Brain microvascular endothelial cell (primary cell): ENCODE data around the gene NOP16.

Experiments
- DNase-seq: peaks from one replicate; pipeline ENCODE4 v3.0.0-alpha.2; 2020
- H3K27ac ChIP-seq: fragments of 250-450 bp; sonication (Bioruptor Pico); 2 replicates; pipeline ENCODE4 v1.5.1; 2020; ENCODE audit warnings: mild to moderate bottlenecking, moderate library complexity
- H3K27me3 ChIP-seq: fragments of 250-450 bp; sonication (Bioruptor Pico); replicated peaks from 2 replicates; pipeline ENCODE4 v1.5.1; 2020; ENCODE audit warnings: mild to moderate bottlenecking
- H3K36me3 ChIP-seq: fragments of 250-450 bp; sonication (Bioruptor Pico); replicated peaks from 2 replicates; pipeline ENCODE4 v1.5.1; 2020; ENCODE audit warnings: mild to moderate bottlenecking
- H3K4me3 ChIP-seq: 2 replicates; pipeline ENCODE4 v1.5.1; 2011; ENCODE audit warnings: low read depth, mild to moderate bottlenecking, control low read depth, low read length, moderate library complexity
- in situ Hi-C: cut with HindIII; loops from 2 replicates; pipeline ENCODE4 v1.10.0; 2017; ENCODE audit warnings: low sequenced_read_pairs, low pct_ligation_motif_present
- TF ChIP-seq, protein P1 (sequence below): IDR thresholded peaks from 2 replicates; pipeline ENCODE4 v1.5.1; 2011; ENCODE audit warnings: low read depth, mild to moderate bottlenecking, moderate library complexity, low read length, control low read depth, inconsistent platforms; ENCODE audit errors: missing control alignments

NOP16 gene

DNA sequence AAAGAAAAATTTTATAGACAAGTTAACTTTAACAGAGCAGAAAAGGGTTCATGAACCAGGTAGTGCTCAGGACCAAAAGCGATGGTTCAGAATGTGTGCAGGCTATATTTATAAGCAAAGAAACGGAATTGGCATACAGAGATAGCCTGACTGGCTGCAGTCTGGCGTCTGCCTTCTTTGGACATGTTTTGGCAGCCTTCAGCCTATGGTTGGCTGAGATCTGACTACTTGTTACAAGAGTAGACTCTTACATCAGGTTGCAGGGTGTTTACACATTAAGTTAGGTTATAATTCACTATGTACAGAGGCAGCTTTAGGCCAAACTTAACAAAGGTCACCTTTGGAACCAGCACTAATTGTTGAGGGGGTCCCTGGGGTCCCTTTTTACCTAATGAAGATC is 7.0 kb downstream of the NOP16 start:
- Histone ChIP-seq H3K27me3 (no peaks in the 10 kb centered on the region), H3K4me3 (no peak overlapping the region), H3K27ac (no peak overlapping the region), H3K36me3 (peaks cover 44% of the 10 kb centered on the region)
- in situ Hi-C loops, result no loop called here
- TF ChIP-seq, protein P1, sequence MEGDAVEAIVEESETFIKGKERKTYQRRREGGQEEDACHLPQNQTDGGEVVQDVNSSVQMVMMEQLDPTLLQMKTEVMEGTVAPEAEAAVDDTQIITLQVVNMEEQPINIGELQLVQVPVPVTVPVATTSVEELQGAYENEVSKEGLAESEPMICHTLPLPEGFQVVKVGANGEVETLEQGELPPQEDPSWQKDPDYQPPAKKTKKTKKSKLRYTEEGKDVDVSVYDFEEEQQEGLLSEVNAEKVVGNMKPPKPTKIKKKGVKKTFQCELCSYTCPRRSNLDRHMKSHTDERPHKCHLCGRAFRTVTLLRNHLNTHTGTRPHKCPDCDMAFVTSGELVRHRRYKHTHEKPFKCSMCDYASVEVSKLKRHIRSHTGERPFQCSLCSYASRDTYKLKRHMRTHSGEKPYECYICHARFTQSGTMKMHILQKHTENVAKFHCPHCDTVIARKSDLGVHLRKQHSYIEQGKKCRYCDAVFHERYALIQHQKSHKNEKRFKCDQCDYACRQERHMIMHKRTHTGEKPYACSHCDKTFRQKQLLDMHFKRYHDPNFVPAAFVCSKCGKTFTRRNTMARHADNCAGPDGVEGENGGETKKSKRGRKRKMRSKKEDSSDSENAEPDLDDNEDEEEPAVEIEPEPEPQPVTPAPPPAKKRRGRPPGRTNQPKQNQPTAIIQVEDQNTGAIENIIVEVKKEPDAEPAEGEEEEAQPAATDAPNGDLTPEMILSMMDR, result no peak
- no peak for DNase-seq

DNA sequence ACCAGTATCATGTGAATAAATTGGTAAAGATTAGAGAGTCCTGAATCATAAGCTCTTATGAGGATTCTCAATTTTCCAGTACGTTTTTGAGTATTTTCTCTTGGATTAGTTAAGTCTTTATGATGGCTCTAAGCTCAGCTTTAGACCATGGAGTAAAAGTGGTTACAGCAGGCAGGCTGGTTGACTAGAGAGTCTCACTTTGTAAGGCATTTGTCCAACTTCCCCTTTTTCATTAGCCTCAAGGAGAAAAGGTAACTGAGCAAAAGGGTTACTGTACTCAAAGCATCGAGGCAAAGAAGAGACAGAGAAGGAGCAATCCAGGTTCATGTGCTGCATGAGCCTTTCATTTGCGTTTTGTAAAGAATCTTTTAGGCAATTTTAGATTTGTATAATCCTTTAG is 8.5 kb downstream of the NOP16 start:
- TF ChIP-seq, protein P1, result no peak
- no peak overlapping the region for H3K27ac ChIP-seq
- DNase-seq, result no peak
- in situ Hi-C loops, result no loop called here
- no peaks in the 10 kb centered on the region for H3K27me3 ChIP-seq
- no peak overlapping the region for H3K4me3 ChIP-seq
- H3K36me3 ChIP-seq, result peaks cover 34% of the 10 kb centered on the region

DNA sequence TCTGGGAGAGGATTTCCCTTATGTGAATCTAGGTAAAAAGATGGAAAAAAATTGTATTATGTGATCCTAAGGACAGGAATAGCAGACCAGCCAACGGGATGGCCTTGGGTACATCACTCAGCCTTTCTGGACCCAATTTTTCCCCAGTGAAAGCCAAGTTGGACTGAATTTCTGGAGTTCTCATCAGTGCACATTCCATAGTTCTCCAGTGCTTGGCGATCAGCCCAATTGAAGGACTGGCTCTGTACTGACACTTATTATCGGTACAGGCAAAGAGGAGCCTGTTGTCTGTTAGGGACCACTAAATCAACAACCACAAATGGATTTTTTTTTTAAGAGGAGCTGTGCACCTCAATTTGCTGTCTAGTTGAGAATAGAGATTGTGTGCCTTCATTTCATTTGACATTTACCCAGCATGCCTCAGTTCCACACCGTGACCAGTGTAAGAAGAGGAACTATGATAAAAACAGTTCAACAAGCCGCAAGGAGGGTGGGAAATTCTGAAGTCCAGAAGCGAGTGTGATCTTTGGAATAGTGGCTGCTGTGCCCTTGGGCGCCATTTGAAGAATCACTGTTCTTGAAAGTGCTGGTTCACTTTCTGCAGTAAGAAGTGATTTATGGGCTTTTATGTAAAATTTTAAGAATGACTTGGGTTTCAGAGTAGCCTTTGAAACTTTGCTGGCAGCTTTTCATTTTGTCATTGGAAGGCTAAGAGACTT is 15.1 kb downstream of the NOP16 start:
- in situ Hi-C loops, result no loop called here
- Histone ChIP-seq H3K27ac (no peak overlapping the region), H3K27me3 (no peaks in the 10 kb centered on the region), H3K4me3 (no peak overlapping the region), H3K36me3 (peaks cover 8% of the 10 kb centered on the region)
- TF ChIP-seq, protein P1, result no peak
- DNase-seq, result no peak

DNA sequence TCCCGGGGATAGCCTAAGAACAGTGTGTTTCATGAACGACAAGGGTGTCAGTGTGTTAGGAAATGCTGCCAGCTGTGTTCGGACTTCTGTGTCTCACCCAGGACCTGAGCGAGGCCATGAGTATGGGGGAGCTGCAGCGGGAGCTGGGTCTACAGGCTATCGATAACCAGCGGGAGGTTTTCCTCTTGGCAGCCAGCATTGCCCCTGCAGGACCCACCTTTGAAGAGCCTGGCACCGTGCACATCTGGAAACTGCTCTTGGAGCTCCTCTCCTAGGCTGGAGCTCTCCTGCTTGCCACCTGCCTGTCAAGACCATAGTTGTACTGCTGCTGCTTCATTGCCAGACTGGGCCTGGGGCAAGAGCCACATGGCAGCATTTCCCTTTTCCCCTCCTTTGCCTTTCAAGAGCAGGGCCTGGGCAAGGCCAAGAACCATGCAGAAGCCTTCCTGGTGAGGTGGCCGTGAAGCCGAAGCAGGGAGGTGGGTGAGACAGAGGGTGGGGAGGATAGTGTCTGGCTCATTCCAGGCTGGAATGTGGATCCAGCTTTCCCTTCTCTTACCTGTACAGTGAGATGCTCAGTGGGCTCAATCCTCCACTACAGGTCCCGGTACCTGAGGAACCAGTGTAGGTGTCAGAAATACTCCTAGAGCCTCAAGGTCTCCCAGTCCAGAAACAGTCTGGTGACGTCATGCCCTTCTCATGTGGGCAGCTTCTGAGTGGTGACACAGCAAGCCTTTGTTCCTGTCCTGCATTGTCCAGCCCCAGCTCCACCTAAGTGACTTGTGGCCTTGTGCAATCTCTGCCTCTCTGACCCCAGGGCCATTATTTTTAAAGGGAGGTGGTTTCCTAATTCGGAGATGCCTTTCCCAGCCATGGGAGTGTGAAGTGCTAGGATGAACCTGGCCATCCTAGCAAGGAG is 16.5 kb downstream of the NOP16 start:
- no peaks in the 10 kb centered on the region for H3K27me3 ChIP-seq

DNA sequence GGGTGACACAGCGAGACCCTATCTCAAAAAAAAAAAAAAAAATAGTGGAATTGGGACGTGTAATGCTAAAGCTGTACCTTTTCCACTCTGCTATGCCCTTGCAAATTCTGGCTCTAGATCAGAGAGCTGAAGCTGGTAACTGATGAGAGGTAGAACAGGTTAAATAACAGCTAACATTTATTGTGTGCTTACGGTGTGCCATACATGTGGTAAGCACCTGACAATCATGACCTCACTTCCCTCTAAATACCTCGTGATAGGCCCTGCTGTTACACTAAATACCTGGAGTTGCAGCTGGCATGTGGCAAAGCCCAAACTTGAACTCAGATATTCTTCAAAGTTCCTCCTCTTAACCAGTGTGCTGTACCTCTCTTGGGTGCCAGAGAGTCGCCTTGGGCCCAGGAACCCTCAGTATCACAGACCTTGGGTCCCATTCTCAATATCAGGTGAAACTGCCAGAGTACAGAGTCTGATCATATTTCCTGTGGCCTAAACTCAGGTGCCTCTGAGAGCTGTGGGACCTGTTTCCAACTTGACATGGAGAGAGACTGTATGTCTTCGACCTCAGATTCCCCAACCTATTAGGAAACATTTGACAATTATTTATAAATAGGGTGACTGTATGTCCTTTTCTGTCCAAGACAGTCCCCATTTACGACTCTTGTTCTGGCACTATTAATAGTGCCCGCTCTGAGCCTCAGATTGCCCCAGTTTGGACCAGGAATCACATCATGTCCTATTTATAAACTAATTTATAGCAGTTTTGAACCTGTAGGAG is 18.3 kb downstream of the NOP16 start:
- Histone ChIP-seq H3K4me3 (no peak overlapping the region), H3K36me3 (peaks cover 13% of the 10 kb centered on the region), H3K27me3 (no peaks in the 10 kb centered on the region), H3K27ac (no peak overlapping the region)
- in situ Hi-C loops, result no loop called here
- TF ChIP-seq, protein P1, result no peak
- no peak for DNase-seq

More for the DNA sequence above, 16.5 kb downstream of the NOP16 start:
- Histone ChIP-seq H3K4me3 (no peak overlapping the region), H3K36me3 (peaks cover 13% of the 10 kb centered on the region), H3K27ac (no peak overlapping the region)
- DNase-seq, result no peak
- in situ Hi-C loops, result no loop called here
- TF ChIP-seq, protein P1, result no peak
